ENCODE measurements around the gene CFAP46.

GRCh38 chr10:132912225-132912712 is 30.1 kb downstream of the CFAP46 start:
- TF ChIP-seq, protein P1, sequence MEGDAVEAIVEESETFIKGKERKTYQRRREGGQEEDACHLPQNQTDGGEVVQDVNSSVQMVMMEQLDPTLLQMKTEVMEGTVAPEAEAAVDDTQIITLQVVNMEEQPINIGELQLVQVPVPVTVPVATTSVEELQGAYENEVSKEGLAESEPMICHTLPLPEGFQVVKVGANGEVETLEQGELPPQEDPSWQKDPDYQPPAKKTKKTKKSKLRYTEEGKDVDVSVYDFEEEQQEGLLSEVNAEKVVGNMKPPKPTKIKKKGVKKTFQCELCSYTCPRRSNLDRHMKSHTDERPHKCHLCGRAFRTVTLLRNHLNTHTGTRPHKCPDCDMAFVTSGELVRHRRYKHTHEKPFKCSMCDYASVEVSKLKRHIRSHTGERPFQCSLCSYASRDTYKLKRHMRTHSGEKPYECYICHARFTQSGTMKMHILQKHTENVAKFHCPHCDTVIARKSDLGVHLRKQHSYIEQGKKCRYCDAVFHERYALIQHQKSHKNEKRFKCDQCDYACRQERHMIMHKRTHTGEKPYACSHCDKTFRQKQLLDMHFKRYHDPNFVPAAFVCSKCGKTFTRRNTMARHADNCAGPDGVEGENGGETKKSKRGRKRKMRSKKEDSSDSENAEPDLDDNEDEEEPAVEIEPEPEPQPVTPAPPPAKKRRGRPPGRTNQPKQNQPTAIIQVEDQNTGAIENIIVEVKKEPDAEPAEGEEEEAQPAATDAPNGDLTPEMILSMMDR (IDR thresholded peaks at IDR 0.05) = no peak
- TF ChIP-seq POLR2AphosphoS5 (IDR thresholded peaks at IDR 0.05; ENCODE audit: low read depth, low read length) = no peak
- TF ChIP-seq SIN3A (IDR thresholded peaks at IDR 0.05; ENCODE audit: borderline replicate concordance, insufficient read depth, low read depth, low read length) = no peak

Data from Panc1 (cell line).